Neural progenitor cell (in vitro differentiated cells): ENCODE measurements around the gene SAV1. TPM values are rescaled to one million over a fixed set of nuclear protein-coding genes. Genes with fewer than 3 reads are reported as not detected.

Experiments
- DNase-seq: peaks from one replicate; pipeline ENCODE4 v3.0.0-alpha.2; 2016; ENCODE audit warnings: low spot score
- H2AFZ ChIP-seq: fragments of 200-600 bp; sonication (generic); replicated peaks from 2 replicates; pipeline ENCODE4 v1.6.1; 2016; ENCODE audit warnings: antibody characterized with exemption
- H3F3A ChIP-seq: fragments of 200-600 bp; sonication (generic); 2 replicates; pipeline ENCODE4 v1.6.1; 2016; ENCODE audit warnings: antibody characterized with exemption, low read depth
- H3K27ac ChIP-seq: fragments of 200-600 bp; sonication (generic); 2 replicates; pipeline ENCODE4 v1.5.1; 2016; ENCODE audit warnings: mild to moderate bottlenecking
- H3K27me3 ChIP-seq: fragments of 200-600 bp; sonication (generic); 2 replicates; pipeline ENCODE4 v1.6.1; 2016; ENCODE audit warnings: mild to moderate bottlenecking, moderate library complexity
- H3K36me3 ChIP-seq: fragments of 200-600 bp; sonication (generic); 2 replicates; pipeline ENCODE4 v1.5.1; 2016
- H3K4me1 ChIP-seq: fragments of 200-600 bp; sonication (generic); 2 replicates; pipeline ENCODE4 v1.6.1; 2016; ENCODE audit warnings: mixed run types
- H3K4me2 ChIP-seq: fragments of 200-600 bp; sonication (generic); 2 replicates; pipeline ENCODE4 v1.6.1; 2016
- H3K4me3 ChIP-seq: fragments of 200-600 bp; sonication (generic); 2 replicates; pipeline ENCODE4 v1.5.1; 2016
- H3K79me2 ChIP-seq: fragments of 200-600 bp; sonication (generic); 2 replicates; pipeline ENCODE4 v1.6.1; 2016; ENCODE audit warnings: low read depth
- H3K9ac ChIP-seq: fragments of 200-600 bp; sonication (generic); 2 replicates; pipeline ENCODE4 v1.6.1; 2016
- H3K9me3 ChIP-seq: fragments of 200-600 bp; sonication (generic); 2 replicates; pipeline ENCODE4 v1.5.1; 2016; ENCODE audit warnings: low read depth
- H4K20me1 ChIP-seq: fragments of 200-600 bp; sonication (generic); 2 replicates; pipeline ENCODE4 v1.6.1; 2016; ENCODE audit warnings: low read depth
- H3K27ac Mint-ChIP-seq: 3 replicates; pipeline ENCODE4 v1.8.0; 2021; ENCODE audit warnings: mixed read lengths
- H3K27me3 Mint-ChIP-seq: 2 replicates; pipeline ENCODE4 v1.8.0; 2022; ENCODE audit warnings: low read depth, mild to moderate bottlenecking, inconsistent platforms, moderate library complexity, mixed read lengths; ENCODE audit not compliant: insufficient read depth
- H3K36me3 Mint-ChIP-seq: 3 replicates; pipeline ENCODE4 v1.8.0; 2021; ENCODE audit warnings: mixed read lengths
- H3K4me1 Mint-ChIP-seq: 3 replicates; pipeline ENCODE4 v1.8.0; 2021; ENCODE audit warnings: mixed read lengths
- H3K4me3 Mint-ChIP-seq: 3 replicates; pipeline ENCODE4 v1.8.0; 2021; ENCODE audit warnings: mild to moderate bottlenecking, moderate library complexity, mixed read lengths
- H3K9me3 Mint-ChIP-seq: 3 replicates; pipeline ENCODE4 v1.8.0; 2020; ENCODE audit warnings: mixed read lengths
- CTCF ChIP-seq: fragments of 200-600 bp; sonication (generic); IDR thresholded peaks from 2 replicates; pipeline ENCODE4 v1.5.1; 2017; ENCODE audit warnings: antibody characterized with exemption, mild to moderate bottlenecking
- EZH2 ChIP-seq: fragments of 200-600 bp; sonication (generic); IDR thresholded peaks from 2 replicates; pipeline ENCODE4 v1.6.1; 2017; ENCODE audit warnings: antibody characterized with exemption, mild to moderate bottlenecking, moderate library complexity
- EZH2phosphoT487 ChIP-seq: fragments of 200-600 bp; sonication (generic); IDR thresholded peaks from 2 replicates; pipeline ENCODE4 v1.6.1; 2017; ENCODE audit warnings: antibody characterized with exemption
- total RNA-seq: library from RNA; depleted of rRNA; stranded (reverse); fragments of >200 nt; gene quantifications from 2 replicates; pipeline ENCODE4 v1.2.3, GENCODE V29; 2015; ENCODE audit warnings: low replicate concordance

Gene SAV1
- total RNA-seq, 1 donor from 2014 or later, result 34.5 TPM

- no peak overlapping the region for H3K4me3 ChIP-seq
- no peak overlapping the region for H2AFZ ChIP-seq
- TF ChIP-seq CTCF (no peak), EZH2 (no peak), EZH2phosphoT487 (no peak)
- H3K27ac ChIP-seq, result no peak overlapping the region
- H3K9me3 Mint-ChIP-seq, result no peaks in the 10 kb centered on the region
- H3K27me3 Mint-ChIP-seq, result no peaks in the 10 kb centered on the region
- no peaks in the 10 kb centered on the region for H3K27me3 ChIP-seq
- no peak overlapping the region for H3K27ac Mint-ChIP-seq
- DNase-seq, result no peak
- H3K36me3 ChIP-seq, result no peaks in the 10 kb centered on the region
- no peaks in the 10 kb centered on the region for H3K79me2 ChIP-seq
- no peaks in the 10 kb centered on the region for H4K20me1 ChIP-seq
- H3K4me3 Mint-ChIP-seq, result no peak overlapping the region
- H3F3A ChIP-seq, result no peaks in the 10 kb centered on the region
- H3K9ac ChIP-seq, result no peak overlapping the region
- H3K36me3 Mint-ChIP-seq, result no peaks in the 10 kb centered on the region
- H3K9me3 ChIP-seq, result no peaks in the 10 kb centered on the region
- H3K4me2 ChIP-seq, result no peak overlapping the region
- H3K4me1 Mint-ChIP-seq, result no peaks in the 10 kb centered on the region
- no peaks in the 10 kb centered on the region for H3K4me1 ChIP-seq
Measured at GRCh38 chr14:50711043-50711442, 42.9 kb upstream of the SAV1 start.

DNA sequence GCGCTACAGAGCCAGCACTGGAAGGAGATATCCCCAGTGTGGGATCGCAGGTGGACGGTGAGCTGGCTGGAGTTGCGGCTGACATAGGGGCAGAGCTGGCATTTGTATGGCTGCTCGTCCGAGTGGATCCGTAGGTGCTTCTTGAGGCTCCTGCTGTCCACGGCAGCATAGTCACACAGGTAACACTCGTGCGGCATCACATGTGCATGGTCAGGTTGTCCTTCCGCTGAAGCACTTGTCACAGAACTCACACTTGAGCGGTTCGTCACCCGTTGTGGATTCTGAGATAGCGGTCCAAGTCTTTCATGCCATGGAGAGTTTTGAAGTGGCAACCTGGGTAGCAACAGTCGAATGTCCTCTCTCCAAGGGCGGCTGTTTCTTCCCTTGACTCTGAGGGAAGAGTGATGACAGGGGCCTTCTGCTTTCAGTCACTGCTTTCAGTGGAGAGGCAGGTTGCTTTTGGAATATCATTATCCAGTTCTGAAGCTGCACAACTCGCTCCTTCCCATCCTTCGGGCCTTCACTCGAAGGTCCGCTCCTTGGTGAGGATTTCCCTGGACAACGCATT lies 37.0 kb upstream of the SAV1 start:
- no peak for TF ChIP-seq EZH2
- no peak for TF ChIP-seq CTCF
- no peak for TF ChIP-seq EZH2phosphoT487

DNA sequence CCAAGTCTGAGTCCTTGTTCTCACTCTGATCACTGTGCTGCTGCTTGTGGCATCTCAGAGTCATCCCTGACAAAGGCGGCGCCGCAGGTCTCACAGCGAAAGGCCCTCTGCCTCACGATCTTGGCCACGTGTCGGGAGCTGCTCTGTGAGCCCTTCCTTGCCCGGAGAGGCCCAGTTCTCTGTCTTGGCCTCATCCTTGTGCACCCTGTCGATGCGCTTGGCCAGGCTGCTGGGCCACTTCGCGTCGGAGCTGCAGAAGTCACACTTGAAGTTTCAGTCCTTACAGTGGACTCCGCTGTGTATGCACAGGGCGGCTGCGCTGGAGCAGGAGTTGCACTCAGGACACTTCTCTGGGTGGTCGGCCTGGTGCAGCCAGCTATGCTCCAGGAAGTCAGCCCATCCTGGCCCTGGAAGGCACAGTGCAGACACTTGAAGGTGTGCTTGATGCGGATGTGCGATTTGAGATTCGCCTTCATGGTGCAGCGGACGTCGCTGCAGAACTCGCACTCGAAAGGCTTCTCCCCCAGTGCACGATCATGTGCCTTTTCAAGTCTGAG lies 36.4 kb upstream of the SAV1 start:
- Histone ChIP-seq H3K36me3 (no peaks in the 10 kb centered on the region), H3F3A (no peaks in the 10 kb centered on the region), H3K27me3 (no peaks in the 10 kb centered on the region), H3K9ac (no peak overlapping the region), H3K27ac (no peak overlapping the region), H3K4me1 (no peaks in the 10 kb centered on the region), H3K79me2 (no peaks in the 10 kb centered on the region), H3K4me2 (no peak overlapping the region), H3K9me3 (no peaks in the 10 kb centered on the region), H4K20me1 (no peaks in the 10 kb centered on the region), H2AFZ (no peak overlapping the region), H3K4me3 (no peak overlapping the region)
- no peaks in the 10 kb centered on the region for H3K36me3 Mint-ChIP-seq
- no peaks in the 10 kb centered on the region for H3K4me1 Mint-ChIP-seq
- DNase-seq, result no peak
- H3K9me3 Mint-ChIP-seq, result peaks cover 8% of the 10 kb centered on the region
- TF ChIP-seq EZH2 (no peak), EZH2phosphoT487 (no peak), CTCF (no peak)
- H3K27me3 Mint-ChIP-seq, result no peaks in the 10 kb centered on the region
- H3K27ac Mint-ChIP-seq, result no peak overlapping the region
- H3K4me3 Mint-ChIP-seq, result no peak overlapping the region

More for the DNA sequence above, 37.0 kb upstream of the SAV1 start:
- no peaks in the 10 kb centered on the region for H3K27me3 Mint-ChIP-seq
- peaks cover 3% of the 10 kb centered on the region for H3K9me3 Mint-ChIP-seq
- Histone ChIP-seq H3K27ac (no peak overlapping the region), H3K9ac (no peak overlapping the region), H4K20me1 (no peaks in the 10 kb centered on the region), H3F3A (no peaks in the 10 kb centered on the region), H3K4me3 (no peak overlapping the region), H3K27me3 (no peaks in the 10 kb centered on the region), H3K36me3 (no peaks in the 10 kb centered on the region), H3K9me3 (no peaks in the 10 kb centered on the region), H3K79me2 (no peaks in the 10 kb centered on the region), H3K4me2 (no peak overlapping the region), H3K4me1 (no peaks in the 10 kb centered on the region), H2AFZ (no peak overlapping the region)
- H3K4me3 Mint-ChIP-seq, result no peak overlapping the region
- no peak for DNase-seq
- H3K36me3 Mint-ChIP-seq, result no peaks in the 10 kb centered on the region
- no peak overlapping the region for H3K27ac Mint-ChIP-seq
- no peaks in the 10 kb centered on the region for H3K4me1 Mint-ChIP-seq
